Hematopoietic multipotent progenitor cell treated with erythropoietin and hydrocortisone succinate and interleukin-3 and kit ligand, for 4 days (in vitro differentiated cells): ENCODE measurements around the gene GRAMD2A.

ENCODE experiments used
- DNase-seq: peaks from one replicate; pipeline ENCODE4 v3.0.0-alpha.2; 2015

GRAMD2A gene

GRCh38 chr15:72216079-72216478 lies 18.5 kb upstream of the GRAMD2A start:
- DNase-seq: no peak

GRCh38 chr15:72207558-72208085 lies 10.0 kb upstream of the GRAMD2A start:
- DNase-seq: peak; percentile 37

GRCh38 chr15:72206677-72207000 lies 9.1 kb upstream of the GRAMD2A start:
- no peak for DNase-seq

- no peak for DNase-seq
Measured at GRCh38 chr15:72205896-72206676, 8.5 kb upstream of the GRAMD2A start.

- DNase-seq: no peak
Measured at GRCh38 chr15:72205273-72205672, 7.7 kb upstream of the GRAMD2A start.

GRCh38 chr15:72203507-72203837 lies 5.9 kb upstream of the GRAMD2A start:
- no peak for DNase-seq

GRCh38 chr15:72202801-72203506 lies 5.4 kb upstream of the GRAMD2A start:
- DNase-seq: no peak

- DNase-seq: no peak
Measured at GRCh38 chr15:72202302-72202701, 4.7 kb upstream of the GRAMD2A start.

GRCh38 chr15:72201391-72201921 lies 3.9 kb upstream of the GRAMD2A start:
- DNase-seq: no peak

GRCh38 chr15:72200395-72201237 lies 3.0 kb upstream of the GRAMD2A start:
- no peak for DNase-seq

GRCh38 chr15:72199721-72200212 lies 2.2 kb upstream of the GRAMD2A start:
- DNase-seq: peak; percentile 91

- DNase-seq: no peak
Measured at GRCh38 chr15:72199205-72199515, 1.6 kb upstream of the GRAMD2A start.

GRCh38 chr15:72198356-72199204 lies 993 bp upstream of the GRAMD2A start:
- DNase-seq: no peak

- DNase-seq: no peak
Measured at GRCh38 chr15:72197041-72197459, 537 bp downstream of the GRAMD2A start.

- no peak for DNase-seq
Measured at GRCh38 chr15:72196409-72197040, 1.1 kb downstream of the GRAMD2A start.

- DNase-seq: peak; percentile 85
Measured at GRCh38 chr15:72195101-72195511, 2.5 kb downstream of the GRAMD2A start.

GRCh38 chr15:72193836-72194396 lies 3.7 kb downstream of the GRAMD2A start:
- no peak for DNase-seq

- no peak for DNase-seq
Measured at GRCh38 chr15:72192416-72192815, 5.2 kb downstream of the GRAMD2A start.

- DNase-seq: no peak
Measured at GRCh38 chr15:72189250-72189902, 8.2 kb downstream of the GRAMD2A start.

- no peak for DNase-seq
Measured at GRCh38 chr15:72184165-72184811, 13.3 kb downstream of the GRAMD2A start.
